GM15510 (cell line): ENCODE results near the gene CPNE1.
A peak's percentile ranks its signal among the peaks of the same experiment; 100 is the strongest.

Experiments used
- POLR2A ChIP-seq: IDR thresholded peaks from 3 replicates; pipeline ENCODE4 v1.6.1; 2011; ENCODE audit warnings: borderline replicate concordance; ENCODE audit not compliant: insufficient read length; ENCODE audit errors: extremely low read depth

The CPNE1 gene

DNA sequence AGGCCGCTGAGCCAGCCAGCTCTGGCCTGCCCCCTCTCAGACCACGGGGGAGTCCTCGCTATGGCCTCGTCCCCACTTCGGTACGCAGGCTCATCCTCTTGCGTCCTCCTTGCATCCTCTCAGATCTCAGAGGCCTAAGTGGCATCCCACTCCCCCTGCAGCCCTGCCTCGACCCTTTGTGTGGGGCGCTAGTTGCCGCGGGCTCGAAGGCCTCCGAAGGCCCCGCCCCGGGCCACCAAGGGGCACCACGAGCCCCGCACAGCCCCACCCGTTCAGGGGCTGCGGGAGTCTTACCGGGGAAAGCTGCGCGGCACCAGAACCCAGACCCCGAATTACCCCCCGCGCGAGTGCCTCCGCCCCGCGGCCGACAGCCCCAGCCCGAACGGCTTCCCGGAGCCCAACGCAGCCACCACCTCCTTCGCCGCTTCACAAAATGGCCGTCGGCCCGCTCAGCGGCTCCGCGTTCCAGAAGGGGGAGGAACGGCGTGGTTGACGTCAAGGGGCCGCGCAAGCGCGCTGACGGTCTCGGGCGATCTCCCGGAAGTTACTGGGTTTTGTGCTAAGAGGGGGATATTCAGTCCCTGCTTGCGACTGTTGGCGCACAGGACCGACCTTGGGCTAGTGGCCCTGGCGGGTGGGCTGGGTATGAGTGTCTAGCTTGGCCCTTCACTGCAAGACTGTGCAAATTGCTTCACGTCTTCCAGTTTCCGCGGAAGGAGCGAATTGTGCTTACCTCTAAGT lies at the start of gene CPNE1, which contains the start of gene RBM12:
CPNE1 (minus strand) TSS at position 435 of the 741 bp plus-strand sequence. CDS start 31,977 bp downstream, outside the sequence.
RBM12 (minus strand) TSS at position 435 of the 741 bp plus-strand sequence. CDS start 9,578 bp downstream, outside the sequence.
- peak; percentile 97 for TF ChIP-seq POLR2A

DNA sequence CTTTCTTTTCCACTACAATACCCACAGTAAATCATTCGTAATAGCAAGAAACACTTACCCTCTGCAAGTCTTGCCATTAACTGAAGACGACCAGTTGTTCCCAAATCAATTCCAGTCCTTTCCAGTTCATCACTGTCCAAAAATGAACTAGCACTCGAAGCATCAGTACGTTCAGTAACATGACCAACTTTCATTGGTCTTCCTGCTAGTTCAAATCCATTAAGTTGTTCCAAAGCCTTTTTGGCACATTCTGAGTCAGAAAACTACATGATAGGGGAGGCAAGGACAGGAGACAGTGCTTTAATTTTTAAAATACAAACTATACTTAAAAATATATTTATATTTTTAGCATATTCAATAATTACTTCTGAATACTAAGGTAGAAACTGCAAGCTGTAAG lies 49.4 kb upstream of the CPNE1 start:
- TF ChIP-seq POLR2A, result no peak

DNA sequence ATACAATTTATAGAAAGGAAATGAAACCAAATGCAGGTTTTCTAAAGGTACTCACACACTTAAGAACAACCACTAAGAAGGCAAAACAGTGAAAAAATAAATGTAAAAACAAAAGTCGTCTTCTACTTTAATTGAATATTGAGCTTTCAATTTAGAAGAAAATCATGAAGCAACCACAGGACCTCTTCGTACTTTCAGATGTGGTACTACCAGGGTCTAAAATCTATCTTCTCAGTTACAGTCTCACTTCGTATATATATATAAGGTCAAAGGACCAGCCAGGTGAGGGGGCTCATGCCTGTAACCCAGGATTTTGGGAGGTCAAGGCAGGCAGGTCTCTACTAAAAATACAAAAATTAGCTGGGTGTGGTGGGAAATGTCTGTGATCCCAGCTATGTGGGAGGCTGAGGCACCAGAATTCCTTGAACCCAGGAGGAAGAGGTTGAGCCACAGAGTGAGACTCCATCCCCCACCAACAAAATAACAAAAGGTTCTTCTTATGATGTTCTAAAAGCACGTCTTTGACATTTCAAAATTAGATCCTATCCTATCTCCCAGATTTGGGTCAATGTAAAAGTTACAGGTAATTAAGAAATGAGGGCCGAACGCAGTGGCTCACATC lies 47.0 kb upstream of the CPNE1 start:
- TF ChIP-seq POLR2A, result no peak

DNA sequence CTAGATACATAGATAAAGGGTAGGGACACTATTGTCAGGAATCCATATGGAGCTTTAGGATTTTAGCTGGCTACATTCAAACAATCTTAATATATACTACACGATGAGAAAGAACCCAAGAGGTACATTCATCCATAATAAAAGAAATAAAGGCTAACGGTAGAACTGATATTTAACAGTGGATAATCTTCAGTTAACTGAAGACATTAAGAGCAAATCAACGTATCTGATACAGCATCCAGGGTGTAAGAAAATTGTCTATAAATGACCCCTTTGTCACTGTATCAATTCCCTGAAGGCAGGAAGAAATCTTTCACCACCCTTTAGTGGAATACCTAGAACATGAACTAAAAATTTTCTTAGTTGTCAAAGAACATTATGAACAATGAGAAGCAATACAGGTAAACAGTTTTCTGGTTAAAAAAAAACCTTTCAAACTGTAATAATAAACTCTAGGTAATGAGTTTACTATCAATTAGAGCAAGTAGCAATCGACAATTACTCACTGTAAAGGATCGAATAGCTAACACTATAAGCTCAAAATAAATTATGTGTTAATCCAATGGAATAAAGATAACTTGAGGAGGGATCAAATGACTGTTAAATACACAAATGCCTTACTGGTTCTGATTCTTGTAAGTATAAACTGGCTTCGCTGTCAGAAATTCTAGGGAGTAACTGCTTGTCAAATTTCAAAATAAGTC lies 46.3 kb upstream of the CPNE1 start:
- no peak for TF ChIP-seq POLR2A

DNA sequence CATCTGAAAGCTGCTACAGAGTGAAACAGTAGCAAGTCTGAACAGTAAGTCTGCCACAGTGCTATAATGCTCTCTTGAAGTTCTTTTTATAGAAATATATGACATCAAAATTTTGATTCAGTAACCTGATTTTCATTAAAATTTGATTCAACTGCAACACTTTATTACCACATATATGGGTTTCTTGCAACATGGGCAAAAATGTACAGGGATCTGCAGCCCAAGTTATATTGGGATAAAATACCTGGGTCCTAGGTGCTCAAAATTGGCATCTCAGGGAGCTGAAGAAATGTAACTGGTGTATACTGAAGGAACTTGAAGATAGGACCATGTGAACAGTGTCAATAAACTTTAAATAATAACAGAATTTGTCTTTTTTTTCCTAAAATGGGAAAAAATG lies 45.3 kb upstream of the CPNE1 start:
- TF ChIP-seq POLR2A, result no peak

DNA sequence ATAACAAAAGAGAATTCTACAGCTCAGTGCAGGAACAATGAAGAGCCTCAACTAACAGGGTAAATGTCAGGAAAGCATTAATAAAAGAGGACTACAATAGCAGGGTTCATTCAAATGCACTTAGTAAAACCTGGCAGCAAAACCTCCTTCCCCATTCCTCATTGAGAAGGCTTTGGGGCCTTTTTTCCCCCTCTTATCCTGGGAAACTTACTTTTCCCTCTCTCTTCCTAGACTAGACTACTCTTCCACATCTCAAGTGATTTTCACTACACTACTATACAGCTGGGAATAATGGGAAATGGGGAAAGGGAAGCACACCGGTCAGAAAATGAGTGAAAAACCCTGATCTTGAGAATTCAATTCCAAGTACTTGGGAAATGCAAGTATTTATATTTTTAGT lies 44.6 kb upstream of the CPNE1 start:
- no peak for TF ChIP-seq POLR2A

DNA sequence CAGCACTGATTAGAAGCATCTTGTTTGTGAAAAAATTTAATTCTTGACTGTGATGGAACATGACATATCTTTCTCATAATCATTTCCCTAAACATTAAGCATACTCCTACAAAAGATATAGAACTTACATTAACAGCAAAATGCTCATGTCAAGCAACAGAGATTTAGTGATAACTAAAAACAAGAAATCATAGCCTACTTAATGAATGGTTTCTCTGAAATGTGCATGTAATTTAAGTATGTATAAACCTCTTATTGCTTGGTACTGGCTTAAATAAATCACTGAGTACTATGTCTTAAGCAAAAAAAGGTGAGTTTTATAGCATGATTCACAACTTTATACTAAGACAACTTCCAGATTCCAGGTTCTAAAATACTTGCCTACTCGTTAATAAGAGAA lies 43.8 kb upstream of the CPNE1 start:
- no peak for TF ChIP-seq POLR2A

DNA sequence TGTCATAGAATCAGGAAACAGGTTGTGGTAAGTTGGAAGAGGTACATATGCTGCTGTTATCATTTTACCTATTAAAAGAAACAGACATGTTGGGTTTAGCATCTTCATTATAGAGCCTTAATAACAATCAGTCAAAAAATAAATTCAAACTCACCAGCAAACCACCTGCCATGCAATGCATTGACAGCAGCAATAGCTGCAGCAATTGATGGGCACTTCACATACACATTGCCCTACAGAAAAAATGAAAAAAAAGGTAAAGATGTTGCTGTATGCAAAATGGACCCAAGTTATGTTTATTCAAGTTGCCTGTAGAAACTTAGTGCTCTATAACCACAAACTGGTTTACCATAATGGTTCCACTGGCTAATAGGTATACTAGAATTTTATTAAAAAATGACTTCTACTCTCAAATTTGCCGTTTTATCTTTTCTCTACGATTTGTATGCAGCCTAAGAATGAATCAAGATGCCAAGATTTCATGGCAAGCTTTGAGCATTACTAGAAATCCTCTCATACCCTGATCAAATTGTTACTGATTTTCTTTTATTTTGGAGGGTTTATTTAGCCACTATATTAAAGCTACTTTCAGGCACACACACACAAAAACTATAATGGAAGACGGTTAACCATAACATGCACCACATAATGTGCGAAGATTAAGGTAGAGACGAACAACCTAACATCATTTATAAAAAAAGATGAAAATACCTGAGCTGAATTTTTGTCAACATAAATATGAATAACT lies 40.0 kb upstream of the CPNE1 start:
- TF ChIP-seq POLR2A, result no peak

DNA sequence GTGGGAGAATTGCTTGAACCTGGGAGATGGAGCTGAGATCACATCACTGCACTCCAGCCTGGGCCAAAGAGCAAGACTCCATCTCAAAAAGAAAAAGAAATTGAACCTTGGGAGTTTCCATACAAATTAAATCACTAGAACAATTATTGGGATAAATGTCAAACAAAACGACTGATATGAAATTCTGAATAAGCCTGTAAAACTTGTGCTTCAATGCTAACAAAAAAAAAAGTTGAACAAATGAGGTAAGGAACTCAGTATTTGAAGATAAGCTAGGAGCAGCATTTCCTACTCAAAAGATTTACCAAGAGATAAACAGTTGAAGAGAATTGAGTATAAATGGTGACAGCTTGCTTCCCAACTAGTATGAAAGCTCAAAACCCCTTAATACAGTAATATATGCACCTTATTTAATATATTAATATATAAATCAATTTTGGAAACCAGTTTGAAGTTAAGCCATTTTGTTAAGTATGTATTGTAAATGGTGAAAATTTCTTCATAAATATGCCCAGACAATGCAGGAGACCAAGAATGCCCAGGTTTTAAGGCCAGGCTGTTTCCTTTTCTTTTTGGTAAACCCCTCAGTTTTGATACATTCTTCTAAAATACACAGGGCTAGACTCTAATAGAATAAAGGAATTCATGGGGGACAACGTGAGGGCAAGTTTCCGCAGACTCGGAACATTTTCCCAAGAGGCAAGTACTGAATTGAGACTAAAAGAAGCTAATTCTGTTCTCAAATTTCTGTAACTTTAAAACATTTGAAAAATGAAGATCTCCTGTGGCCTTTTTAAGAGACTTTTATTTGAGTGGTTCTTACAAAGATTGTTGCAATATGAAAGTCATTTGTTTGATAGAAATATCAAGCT lies 38.4 kb upstream of the CPNE1 start:
- TF ChIP-seq POLR2A, result peak; percentile 8

DNA sequence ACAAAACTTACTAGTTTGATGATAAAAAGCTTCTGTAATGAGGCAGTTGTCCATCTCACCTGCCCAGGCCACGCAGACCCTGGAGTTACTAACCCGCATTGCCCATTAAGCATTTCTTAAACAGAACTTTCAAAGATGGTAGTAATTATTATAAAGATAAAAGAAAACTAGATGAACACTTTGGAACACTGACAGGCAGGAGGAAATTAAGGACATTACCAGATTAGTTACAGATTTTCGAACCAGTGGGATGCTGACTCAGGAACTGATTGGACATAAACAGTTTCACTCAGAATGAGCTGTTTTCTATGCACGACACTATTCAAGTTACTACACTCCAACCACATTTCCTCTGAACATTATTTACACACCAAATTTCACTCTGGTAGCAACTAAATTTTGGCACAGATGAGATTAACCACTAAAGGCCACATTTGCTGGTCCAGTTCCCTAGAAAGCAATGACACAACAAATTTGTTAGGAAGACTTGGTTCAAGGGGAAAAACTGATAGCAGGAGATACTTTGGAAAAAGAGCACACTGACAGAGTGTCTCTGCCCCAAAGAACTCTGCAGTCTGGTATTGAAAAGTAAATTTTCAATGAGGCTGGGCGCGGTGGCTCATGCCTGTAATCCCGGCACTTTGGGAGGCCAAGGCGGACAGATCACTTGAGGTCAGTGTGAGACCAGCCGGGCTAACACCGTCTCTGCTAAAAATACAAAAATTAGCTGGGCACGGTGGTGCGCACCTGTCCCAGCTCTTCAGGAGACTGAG lies 37.5 kb upstream of the CPNE1 start:
- peak; percentile 5 for TF ChIP-seq POLR2A

DNA sequence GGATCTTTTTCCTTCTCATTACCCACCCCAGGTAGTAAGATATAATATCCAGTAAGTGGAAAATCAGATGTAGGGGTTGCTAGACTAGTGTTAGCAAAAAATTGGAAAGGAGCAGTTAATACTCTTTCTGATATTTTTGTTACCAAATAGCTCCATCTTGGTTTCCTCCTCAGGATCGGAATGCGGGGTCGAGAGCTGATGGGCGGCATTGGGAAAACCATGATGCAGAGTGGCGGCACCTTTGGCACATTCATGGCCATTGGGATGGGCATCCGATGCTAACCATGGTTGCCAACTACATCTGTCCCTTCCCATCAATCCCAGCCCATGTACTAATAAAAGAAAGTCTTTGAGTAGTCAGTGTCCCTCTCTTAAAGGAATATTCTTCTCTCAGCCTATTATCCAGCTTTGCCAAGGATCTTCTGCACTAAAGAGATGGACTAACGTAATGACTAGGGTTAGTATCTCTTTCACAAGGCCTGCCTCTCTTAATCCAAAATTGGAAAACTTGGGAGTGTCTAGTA lies 36.0 kb upstream of the CPNE1 start:
- no peak for TF ChIP-seq POLR2A

DNA sequence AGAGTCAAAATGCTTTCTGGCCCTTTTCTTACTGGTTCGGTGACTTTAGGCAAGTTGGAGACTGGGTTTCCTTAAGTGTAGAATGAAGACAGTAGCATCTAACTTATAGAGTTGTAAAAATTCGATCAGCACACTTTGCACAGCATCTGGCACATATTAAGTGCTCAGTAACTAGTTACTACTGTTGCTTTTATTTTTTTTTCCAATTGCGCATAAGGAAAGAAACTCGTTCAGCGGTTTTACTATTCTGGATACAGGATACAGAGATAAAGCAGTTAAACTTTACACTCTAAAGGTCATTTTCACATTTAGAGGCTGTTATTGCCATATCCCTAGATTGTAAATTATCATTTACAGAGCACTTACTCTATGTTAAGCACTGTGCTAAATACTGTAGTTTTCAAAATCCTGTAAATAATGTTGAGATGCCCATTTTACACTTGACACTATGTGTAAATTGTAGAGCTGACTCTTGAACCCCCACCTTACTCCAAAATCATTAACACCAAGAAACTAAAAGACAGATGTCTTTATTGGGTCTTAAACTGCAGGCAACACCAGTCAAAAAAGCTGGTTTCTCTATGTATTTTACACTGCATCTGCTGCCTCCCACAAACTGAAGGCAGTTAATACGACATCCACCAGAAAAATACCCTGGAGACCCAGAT lies 35.4 kb upstream of the CPNE1 start:
- no peak for TF ChIP-seq POLR2A
